Endothelial cell of umbilical vein (primary cell): ENCODE measurements around the gene OR9A2. TPM values are rescaled to one million over a fixed set of nuclear protein-coding genes. Genes with fewer than 3 reads are reported as not detected.

Experiments used
- BruUV-seq: library from RNA; stranded (reverse); fragments of 400-500 nt; replicated peaks from 2 replicates; lab custom pipeline; 2021; lab: Mats Ljungman, UMichigan
- CTCF ChIA-PET: fragments of 300-600, 350-600 bp; sonication (Branson Sonifier 250); formaldehyde crosslinking; loops from one replicate; lab custom pipeline; 2021; ENCODE audit warnings: antibody characterized with exemption, inconsistent platforms; lab: Charles Lee
- POLR2A ChIA-PET: fragments of 300-600, 350-600 bp; sonication (Branson Sonifier 250); formaldehyde crosslinking; loops from one replicate; lab custom pipeline; 2021; ENCODE audit warnings: antibody characterized with exemption, inconsistent platforms; lab: Charles Lee
- DNase-seq: peaks from one replicate; pipeline ENCODE4 v3.0.0-alpha.2; 2011; ENCODE audit warnings: low read depth, low spot score
- FAIRE-seq: peaks from 2 replicates; lab custom pipeline; 2011; peaks lifted over from hg19 to GRCh38; lab: Jason Lieb, UNC
- H2AFZ ChIP-seq: 2 replicates; pipeline ENCODE4 v1.6.0; 2012; ENCODE audit warnings: low read depth, low read length, control low read depth, inconsistent platforms
- H3K27ac ChIP-seq: 2 replicates; pipeline ENCODE4 v1.5.1; 2011; ENCODE audit warnings: low read depth, mild to moderate bottlenecking, control low read depth, low read length, moderate library complexity; ENCODE audit not compliant: insufficient read depth
- H3K27me3 ChIP-seq, 2 experiments: 2 replicates each; pipeline versions ENCODE4 v1.6.0 to v1.6.1; 2011; ENCODE audit warnings: low read length in 2 of 2, mixed read lengths in 1 of 2; ENCODE audit not compliant: control insufficient read depth in 2 of 2, insufficient read depth in 2 of 2
- H3K36me3 ChIP-seq, 2 experiments: 2 replicates in 1 of 2; 3 replicates in 1 of 2; pipeline ENCODE4 v1.5.1; 2011; ENCODE audit warnings: low read length in 2 of 2, mild to moderate bottlenecking in 1 of 2, moderate library complexity in 1 of 2; ENCODE audit not compliant: control insufficient read depth in 2 of 2, insufficient read depth in 2 of 2; ENCODE audit errors: extremely low read depth in 1 of 2
- H3K4me1 ChIP-seq: 3 replicates; pipeline ENCODE4 v1.5.1; 2011; ENCODE audit warnings: mild to moderate bottlenecking, low read length; ENCODE audit not compliant: control insufficient read depth, insufficient read depth; ENCODE audit errors: extremely low read depth
- H3K4me2 ChIP-seq: 2 replicates; pipeline ENCODE4 v1.6.1; 2011; ENCODE audit warnings: low read length, control low read depth, mixed read lengths; ENCODE audit not compliant: insufficient read depth
- H3K4me3 ChIP-seq, 3 experiments: fragments of 200-600 bp in 1 of 3; sonication (generic), shearing (Covaris generic) in 1 of 3; replicated peaks in 1 of 3; 2 replicates each; pipeline ENCODE4 v1.5.1; 2011 to 2016; ENCODE audit warnings: control low read depth in 3 of 3, low read length in 3 of 3, mild to moderate bottlenecking in 2 of 3, inconsistent platforms in 1 of 3, low read depth in 1 of 3, moderate library complexity in 1 of 3; ENCODE audit not compliant: insufficient read depth in 1 of 3
- H3K79me2 ChIP-seq: 2 replicates; pipeline ENCODE4 v1.6.0; 2012; ENCODE audit warnings: low read length, inconsistent platforms; ENCODE audit not compliant: control insufficient read depth, insufficient read depth
- H3K9ac ChIP-seq: replicated peaks from 2 replicates; pipeline ENCODE3; 2011; ENCODE audit warnings: low read length, control low read depth; ENCODE audit not compliant: insufficient read depth; ENCODE audit errors: extremely low read depth
- H3K9me1 ChIP-seq: replicated peaks from 3 replicates; pipeline ENCODE4 v1.6.0; 2011; ENCODE audit warnings: mild to moderate bottlenecking, low read length; ENCODE audit not compliant: control insufficient read depth, insufficient read depth; ENCODE audit errors: extremely low read depth
- H3K9me3 ChIP-seq: replicated peaks from 2 replicates; pipeline ENCODE4 v1.5.1; 2012; ENCODE audit warnings: low read length, inconsistent platforms; ENCODE audit not compliant: control insufficient read depth, insufficient read depth
- H4K20me1 ChIP-seq: replicated peaks from 2 replicates; pipeline ENCODE3; 2011; ENCODE audit warnings: mild to moderate bottlenecking, low read length; ENCODE audit not compliant: control insufficient read depth, insufficient read depth; ENCODE audit errors: extremely low read depth
- CTCF ChIP-seq, 2 donors: IDR thresholded peaks; 1 replicate in 1 of 2; 2 replicates in 1 of 2; pipeline ENCODE4 v1.5.1; 2011; ENCODE audit warnings: low read length in 2 of 2, mild to moderate bottlenecking in 2 of 2, moderate library complexity in 2 of 2, control low read depth in 1 of 2, inconsistent platforms in 1 of 2, low read depth in 1 of 2; ENCODE audit not compliant: insufficient read depth in 1 of 2; ENCODE audit errors: extremely low read depth in 1 of 2
- EZH2 ChIP-seq: IDR thresholded peaks from 2 replicates; pipeline ENCODE4 v1.6.1; 2012; ENCODE audit warnings: borderline replicate concordance, low read depth, mild to moderate bottlenecking, moderate library complexity, low read length, inconsistent platforms; ENCODE audit not compliant: severe bottlenecking
- FOS ChIP-seq: IDR thresholded peaks from 2 replicates; pipeline ENCODE4 v1.6.1; 2011; ENCODE audit warnings: mild to moderate bottlenecking, low read length, moderate library complexity, borderline replicate concordance; ENCODE audit not compliant: insufficient read depth
- GATA2 ChIP-seq: IDR thresholded peaks from 2 replicates; pipeline ENCODE4 v1.7.0; 2011; ENCODE audit warnings: low read depth, mild to moderate bottlenecking, moderate library complexity, mixed read lengths, low read length; ENCODE audit not compliant: insufficient read length, insufficient read depth
- JUN ChIP-seq: IDR thresholded peaks from 2 replicates; pipeline ENCODE4 v1.6.1; 2011; ENCODE audit warnings: borderline replicate concordance, low read depth; ENCODE audit not compliant: insufficient read length, insufficient read depth
- MAX ChIP-seq: IDR thresholded peaks from 2 replicates; pipeline ENCODE4 v1.6.1; 2011; ENCODE audit not compliant: insufficient read depth, insufficient read length
- MYC ChIP-seq: IDR thresholded peaks from one replicate; pipeline ENCODE4 v1.6.1; 2011; ENCODE audit warnings: mild to moderate bottlenecking, low read depth, low read length
- POLR2A ChIP-seq: IDR thresholded peaks from 2 replicates; pipeline ENCODE4 v1.6.1; 2012; ENCODE audit warnings: low read depth, mild to moderate bottlenecking, control low read depth, low read length
- POLR2AphosphoS5 ChIP-seq: IDR thresholded peaks from 2 replicates; pipeline ENCODE4 v1.6.1; 2012; ENCODE audit warnings: low read depth, mild to moderate bottlenecking, control low read depth, low read length, moderate library complexity; ENCODE audit not compliant: insufficient read depth
- dilution Hi-C: fragments of 300-500 bp; cut with MboI; formaldehyde crosslinking; loops from one replicate; pipeline ENCODE4 v1.15.0; 2019; ENCODE audit warnings: low sequenced_read_pairs; ENCODE audit not compliant: extremely low pct_ligation_motif_present
- intact Hi-C: fragments of 100-400 bp; cut with micrococcal nuclease; formaldehyde crosslinking; loops from one replicate; pipeline ENCODE4 v1.10.0; 2022
- polyA plus RNA-seq, 4 experiments: library from polyadenylated mRNA; depleted of rRNA in 3 of 4; stranded (reverse) in 3 of 4; unstranded in 1 of 4; fragments of >200 nt; gene quantifications; 2 replicates each; pipeline versions ENCODE4 v1.2.1 to v1.2.3, GENCODE V29; 2011 to 2012; ENCODE audit warnings: missing spikeins in 1 of 4
- total RNA-seq: library from RNA; stranded (reverse); gene quantifications from 2 replicates; pipeline ENCODE4 v1.2.3, GENCODE V29; 2021

OR9A2 gene
- total and polyA plus RNA-seq, 2 donors (not counting 3 experiments of a cell fraction or from before 2014, with no cell fraction given) = not detected

- Histone ChIP-seq H3K4me3 (no peak overlapping the region), H4K20me1 (no peaks in the 10 kb centered on the region), H3K9me1 (no peaks in the 10 kb centered on the region), H2AFZ (no peak overlapping the region), H3K27me3 (no peaks in the 10 kb centered on the region), H3K9ac (no peak overlapping the region), H3K9me3 (no peaks in the 10 kb centered on the region), H3K4me1 (no peaks in the 10 kb centered on the region), H3K27ac (no peak overlapping the region), H3K79me2 (no peaks in the 10 kb centered on the region), H3K4me2 (no peak overlapping the region), H3K36me3 (no peaks in the 10 kb centered on the region)
- intact Hi-C loops (no loop called here), dilution Hi-C loops (no loop called here)
- FAIRE-seq (no peak), DNase-seq (no peak)
- BruUV-seq = no TSS peak
- no peak for TF ChIP-seq MAX
- no peak for TF ChIP-seq CTCF (IDR thresholded peaks at IDR 0.05; ENCODE audit: extremely low read depth in 1 of 2, insufficient read depth in 1 of 2, low read depth in 1 of 2, low read length in 2 of 2)
- TF ChIP-seq JUN = no peak
- TF ChIP-seq POLR2AphosphoS5 = no peak
- no peak for TF ChIP-seq MYC
- no peak for TF ChIP-seq POLR2A
- TF ChIP-seq EZH2 = no peak
- no peak for TF ChIP-seq FOS
- no peak for TF ChIP-seq GATA2
- ChIA-PET CTCF (no interaction called here), POLR2A (no interaction called here)
Observed at GRCh38 chr7:143069912-143070500, 43.1 kb upstream of the OR9A2 start.
